T-helper 17 cell (primary cell): ENCODE results near the gene NKD2. TPM values are rescaled to one million over a fixed set of nuclear protein-coding genes. Genes with fewer than 3 reads are reported as not detected.

ENCODE experiments used
- ATAC-seq: fragments of 150-1000 bp; cut with Tn5 transposase; 2 replicates; pipeline ENCODE4 v1.10.0; 2021; ENCODE audit warnings: mild to moderate bottlenecking, moderate library complexity
- DNase-seq, 3 donors: peaks; one replicate each; pipeline versions ENCODE4 v3.0.0 to v3.0.0-alpha.2; 2020 to 2021
- H3K9me3 ChIP-seq: one replicate; pipeline ENCODE4 v1.7.0; 2013; ENCODE audit warnings: low read length, mild to moderate bottlenecking; ENCODE audit not compliant: control insufficient read depth, poor library complexity, severe bottlenecking
- H3K27ac Mint-ChIP-seq: one replicate; pipeline ENCODE4 v1.8.0; 2022; ENCODE audit warnings: mild to moderate bottlenecking, moderate library complexity, mixed read lengths
- H3K27me3 Mint-ChIP-seq: one replicate; pipeline ENCODE4 v1.8.0; 2022; ENCODE audit warnings: mixed read lengths
- H3K36me3 Mint-ChIP-seq: one replicate; pipeline ENCODE4 v1.8.0; 2022; ENCODE audit warnings: low read depth, mixed read lengths
- H3K4me1 Mint-ChIP-seq: one replicate; pipeline ENCODE4 v1.8.0; 2022; ENCODE audit warnings: mild to moderate bottlenecking, mixed read lengths
- H3K4me3 Mint-ChIP-seq: one replicate; pipeline ENCODE4 v1.8.0; 2022; ENCODE audit warnings: mild to moderate bottlenecking, moderate library complexity, mixed read lengths
- total RNA-seq, 4 donors: library from RNA in 2 of 4; stranded (reverse) in 2 of 4; gene quantifications; one replicate each; pipeline ENCODE4 v1.2.3 and lab custom pipeline; 2022 to 2026

The NKD2 gene
- total RNA-seq, 2 donors from 2014 or later: not detected

GRCh38 chr5:1035421-1036405 lies 27.1 kb downstream of the NKD2 start:
- peaks cover 12% of the 10 kb centered on the region for H3K27me3 Mint-ChIP-seq
- H3K36me3 Mint-ChIP-seq: no peaks in the 10 kb centered on the region
- no peak overlapping the region for H3K4me3 Mint-ChIP-seq
- no peak for ATAC-seq
- H3K9me3 ChIP-seq: no peaks in the 10 kb centered on the region
- no peak overlapping the region for H3K27ac Mint-ChIP-seq
- DNase-seq: no peak
- peaks cover 5% of the 10 kb centered on the region for H3K4me1 Mint-ChIP-seq

- no peaks in the 10 kb centered on the region for H3K36me3 Mint-ChIP-seq
- ATAC-seq (no peak), DNase-seq (no peak)
- no peak overlapping the region for H3K4me3 Mint-ChIP-seq
- no peaks in the 10 kb centered on the region for H3K9me3 ChIP-seq
- H3K4me1 Mint-ChIP-seq: peaks cover 5% of the 10 kb centered on the region
- H3K27ac Mint-ChIP-seq: no peak overlapping the region
- H3K27me3 Mint-ChIP-seq: peaks cover 12% of the 10 kb centered on the region
Measured at GRCh38 chr5:1036504-1037122, 28.0 kb downstream of the NKD2 start.

GRCh38 chr5:1037123-1037670 lies 28.6 kb downstream of the NKD2 start:
- no peak for ATAC-seq
- no peaks in the 10 kb centered on the region for H3K9me3 ChIP-seq
- no peak for DNase-seq
- H3K27ac Mint-ChIP-seq: no peak overlapping the region
- H3K36me3 Mint-ChIP-seq: no peaks in the 10 kb centered on the region
- peaks cover 5% of the 10 kb centered on the region for H3K4me1 Mint-ChIP-seq
- H3K27me3 Mint-ChIP-seq: peaks cover 11% of the 10 kb centered on the region
- no peak overlapping the region for H3K4me3 Mint-ChIP-seq

DNA sequence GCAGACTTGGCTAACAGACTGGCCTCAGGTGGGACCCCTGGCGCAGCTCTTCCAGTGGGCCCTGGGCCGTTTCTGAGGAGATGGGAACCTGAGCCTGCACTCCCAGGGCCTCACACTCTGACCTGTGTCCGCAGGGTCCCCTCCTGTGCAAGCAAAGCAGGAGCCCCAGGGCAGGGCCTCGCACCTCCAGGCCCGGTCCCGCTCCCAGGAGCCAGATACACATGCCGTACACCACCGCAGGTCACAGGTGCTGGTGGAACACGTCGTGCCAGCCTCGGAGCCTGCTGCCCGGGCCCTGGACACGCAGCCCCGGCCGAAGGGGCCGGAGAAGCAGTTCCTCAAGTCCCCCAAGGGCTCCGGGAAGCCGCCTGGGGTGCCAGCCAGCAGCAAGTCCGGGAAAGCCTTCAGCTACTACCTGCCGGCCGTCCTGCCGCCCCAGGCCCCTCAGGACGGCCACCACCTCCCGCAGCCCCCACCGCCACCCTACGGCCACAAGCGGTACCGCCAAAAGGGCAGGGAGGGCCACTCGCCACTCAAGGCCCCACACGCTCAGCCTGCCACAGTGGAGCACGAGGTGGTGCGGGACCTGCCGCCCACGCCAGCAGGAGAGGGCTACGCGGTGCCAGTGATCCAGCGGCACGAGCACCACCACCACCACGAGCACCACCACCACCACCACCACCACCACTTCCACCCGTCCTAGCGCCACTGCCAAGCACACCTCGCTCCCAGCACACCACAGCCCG lies 29.2 kb downstream of the NKD2 start:
- peaks cover 2% of the 10 kb centered on the region for H3K9me3 ChIP-seq
- DNase-seq (no peak), ATAC-seq (no peak)
- peaks cover 5% of the 10 kb centered on the region for H3K4me1 Mint-ChIP-seq
- H3K36me3 Mint-ChIP-seq: no peaks in the 10 kb centered on the region
- no peak overlapping the region for H3K27ac Mint-ChIP-seq
- H3K27me3 Mint-ChIP-seq: peaks cover 6% of the 10 kb centered on the region
- no peak overlapping the region for H3K4me3 Mint-ChIP-seq

DNA sequence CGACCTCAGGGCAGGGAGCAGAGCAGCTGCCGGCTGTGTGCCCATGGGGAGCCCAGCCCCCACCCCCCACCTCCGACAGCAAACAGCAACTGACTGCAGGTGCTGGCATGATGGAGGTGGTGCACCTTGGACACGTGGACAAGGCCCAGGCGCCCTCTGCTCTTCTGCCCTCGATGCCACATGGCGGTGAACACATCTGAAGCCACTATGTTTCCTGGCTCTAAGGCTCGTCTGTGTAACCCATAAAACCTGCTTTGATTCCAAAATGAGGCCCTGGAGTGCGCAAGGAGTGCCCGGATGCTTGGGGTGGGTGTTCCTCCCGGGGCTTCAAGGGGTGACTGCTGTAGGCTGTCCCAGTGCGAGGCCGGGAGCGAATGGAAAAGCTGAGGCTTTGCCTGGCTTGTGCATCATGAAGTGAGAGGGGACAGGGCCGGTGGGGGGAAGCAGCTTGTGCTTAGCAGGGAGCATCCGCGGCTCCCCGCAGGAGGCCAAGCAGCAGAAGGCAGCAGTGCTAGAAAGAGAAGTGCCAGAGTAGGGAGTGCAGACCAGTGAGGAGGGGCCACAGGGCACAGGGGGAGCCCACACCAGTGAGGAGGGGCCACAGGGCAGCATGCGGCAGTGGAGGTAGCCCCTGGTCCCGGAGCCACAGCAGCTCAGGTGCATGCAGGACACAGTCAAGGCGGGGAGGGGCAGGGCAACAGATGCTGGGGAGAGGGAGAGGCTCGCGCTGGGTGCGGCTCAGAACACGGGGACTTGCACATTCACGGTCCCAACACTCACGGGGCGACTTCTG lies 30.0 kb downstream of the NKD2 start:
- DNase-seq (no peak), ATAC-seq (no peak)
- peaks cover 5% of the 10 kb centered on the region for H3K9me3 ChIP-seq
- H3K36me3 Mint-ChIP-seq: no peaks in the 10 kb centered on the region
- H3K4me1 Mint-ChIP-seq: peaks cover 5% of the 10 kb centered on the region
- H3K4me3 Mint-ChIP-seq: peak overlapping the region; percentile 33
- H3K27ac Mint-ChIP-seq: no peak overlapping the region
- peaks cover 6% of the 10 kb centered on the region for H3K27me3 Mint-ChIP-seq

GRCh38 chr5:1039210-1039548 lies 30.6 kb downstream of the NKD2 start:
- Mint-ChIP-seq H3K27ac (no peak overlapping the region), H3K36me3 (no peaks in the 10 kb centered on the region), H3K27me3 (peaks cover under 1% of the 10 kb centered on the region), H3K4me3 (no peak overlapping the region), H3K4me1 (peaks cover 5% of the 10 kb centered on the region)
- peaks cover 5% of the 10 kb centered on the region for H3K9me3 ChIP-seq
- DNase-seq: no peak
- ATAC-seq: no peak

- H3K9me3 ChIP-seq: peaks cover 5% of the 10 kb centered on the region
- no peak for DNase-seq
- Mint-ChIP-seq H3K27ac (no peak overlapping the region), H3K4me1 (peaks cover 4% of the 10 kb centered on the region), H3K36me3 (no peaks in the 10 kb centered on the region), H3K4me3 (no peak overlapping the region), H3K27me3 (no peaks in the 10 kb centered on the region)
- no peak for ATAC-seq
Measured at GRCh38 chr5:1039706-1040260, 31.2 kb downstream of the NKD2 start.

- no peak overlapping the region for H3K4me3 Mint-ChIP-seq
- DNase-seq (no peak), ATAC-seq (no peak)
- H3K27me3 Mint-ChIP-seq: no peaks in the 10 kb centered on the region
- no peaks in the 10 kb centered on the region for H3K36me3 Mint-ChIP-seq
- H3K9me3 ChIP-seq: peaks cover 5% of the 10 kb centered on the region
- no peak overlapping the region for H3K27ac Mint-ChIP-seq
- no peaks in the 10 kb centered on the region for H3K4me1 Mint-ChIP-seq
Measured at GRCh38 chr5:1040571-1040970, 32.0 kb downstream of the NKD2 start.

- H3K27me3 Mint-ChIP-seq: no peaks in the 10 kb centered on the region
- no peak overlapping the region for H3K27ac Mint-ChIP-seq
- no peak for ATAC-seq
- H3K36me3 Mint-ChIP-seq: no peaks in the 10 kb centered on the region
- peaks cover 5% of the 10 kb centered on the region for H3K9me3 ChIP-seq
- no peak overlapping the region for H3K4me3 Mint-ChIP-seq
- DNase-seq: no peak
- H3K4me1 Mint-ChIP-seq: no peaks in the 10 kb centered on the region
Measured at GRCh38 chr5:1041225-1042143, 32.9 kb downstream of the NKD2 start.

GRCh38 chr5:1042626-1043025 lies 34.0 kb downstream of the NKD2 start:
- peaks cover under 1% of the 10 kb centered on the region for H3K4me1 Mint-ChIP-seq
- ATAC-seq: no peak
- no peaks in the 10 kb centered on the region for H3K36me3 Mint-ChIP-seq
- no peaks in the 10 kb centered on the region for H3K27me3 Mint-ChIP-seq
- peaks cover 5% of the 10 kb centered on the region for H3K9me3 ChIP-seq
- H3K27ac Mint-ChIP-seq: no peak overlapping the region
- DNase-seq: no peak
- no peak overlapping the region for H3K4me3 Mint-ChIP-seq

- no peak overlapping the region for H3K27ac Mint-ChIP-seq
- H3K4me1 Mint-ChIP-seq: peaks cover 3% of the 10 kb centered on the region
- no peaks in the 10 kb centered on the region for H3K36me3 Mint-ChIP-seq
Measured at GRCh38 chr5:1043327-1043726, 34.7 kb downstream of the NKD2 start.

More at GRCh38 chr5:1043327-1043726, 34.7 kb downstream of the NKD2 start:
- H3K4me3 Mint-ChIP-seq: no peak overlapping the region
- DNase-seq: no peak
- ATAC-seq: no peak
- no peaks in the 10 kb centered on the region for H3K27me3 Mint-ChIP-seq
- H3K9me3 ChIP-seq: peaks cover 5% of the 10 kb centered on the region
